ENCODE measurements around the gene CPVL.

DNA sequence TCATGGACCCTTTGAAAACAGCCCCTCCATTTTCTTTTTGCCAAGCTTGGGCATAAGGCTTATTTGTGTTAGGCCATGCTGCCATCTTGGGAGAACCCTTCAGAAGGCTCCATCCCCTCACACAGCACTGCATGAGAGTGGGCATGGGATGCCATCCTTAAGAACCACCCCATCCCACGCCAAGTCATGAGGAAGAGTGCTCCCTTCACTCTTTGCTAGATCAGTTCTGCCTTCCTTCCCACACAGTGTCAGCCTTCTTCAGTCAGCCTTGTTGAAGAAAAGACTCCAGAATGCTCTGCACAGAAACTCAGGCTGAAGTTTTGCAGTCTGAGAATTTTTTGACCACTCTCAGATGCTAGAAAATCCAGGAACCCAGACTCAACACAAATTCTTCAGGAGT lies 32.8 kb upstream of the CPVL start:
- TF ChIP-seq EZH2 (IDR thresholded peaks at IDR 0.05; ENCODE audit: insufficient read depth, low read length) (no peak), CTCF (IDR thresholded peaks at IDR 0.05; ENCODE audit: insufficient read depth, low read depth, low read length) (no peak)
